Esophagus squamous epithelium (tissue), 4 donors: ENCODE data around the gene GMDS.

ENCODE experiments used
- POLR2A ChIP-seq, 4 donors: fragments of 450-650 bp; IDR thresholded peaks; one replicate each; pipeline ENCODE4 v1.6.1; 2017; ENCODE audit warnings: antibody characterized with exemption in 4 of 4, mild to moderate bottlenecking in 4 of 4, moderate library complexity in 3 of 4
- TF ChIP-seq, protein P1 (sequence below), 6 experiments: fragments of 450-650 bp in 4 of 6; fragments of 200-600 bp in 2 of 6; sonication (generic) in 2 of 6; IDR thresholded peaks; one replicate each; pipeline ENCODE4 v1.5.1; 2016 to 2019; ENCODE audit warnings: antibody characterized with exemption in 6 of 6, mild to moderate bottlenecking in 4 of 6, moderate library complexity in 4 of 6

DNA sequence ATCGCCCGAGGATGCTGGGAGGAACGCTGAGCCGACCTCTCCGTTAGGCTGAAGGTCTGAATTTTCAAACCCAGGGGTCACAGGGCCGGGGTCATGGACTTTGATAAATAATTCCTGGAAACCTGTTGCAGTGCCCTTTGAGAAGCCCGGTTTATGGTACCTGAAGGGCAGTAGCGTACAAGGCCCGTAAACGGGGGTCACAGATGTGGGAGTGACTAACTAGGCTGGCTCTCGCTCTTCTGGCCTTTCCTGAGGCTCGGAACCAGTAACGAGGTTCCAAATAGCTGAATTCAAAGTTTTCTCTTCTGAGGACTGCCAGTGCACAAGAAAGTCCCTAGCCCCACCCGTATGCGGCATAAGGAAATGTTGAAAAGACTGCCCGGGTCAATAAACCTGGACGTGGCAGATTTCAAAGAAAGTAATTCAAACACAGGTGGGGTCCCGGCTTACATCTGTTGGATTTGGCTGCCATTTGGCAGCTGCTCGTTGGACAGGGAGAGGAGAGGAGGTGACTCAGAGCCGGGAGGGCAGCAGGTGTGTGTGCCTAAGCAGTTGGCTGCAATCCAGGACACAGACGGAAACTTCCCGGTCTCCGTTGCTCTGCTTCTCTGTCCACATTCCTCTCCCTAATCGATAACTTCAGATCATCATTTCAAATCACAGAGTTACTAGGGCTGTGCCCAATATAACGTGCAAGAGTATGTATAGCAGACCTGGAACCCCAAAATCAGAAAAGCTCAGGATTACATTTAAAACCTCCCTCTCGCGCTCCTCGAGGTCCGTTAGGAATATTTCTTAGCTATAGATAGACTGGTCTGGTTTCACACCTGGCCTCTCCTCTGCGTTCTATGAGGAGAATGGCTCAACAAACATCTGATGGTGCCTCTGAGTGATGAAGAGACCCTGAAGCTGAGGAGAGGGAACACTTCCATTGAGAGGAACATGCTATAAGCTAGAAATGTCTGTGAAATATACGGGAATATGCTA is 765 bp upstream of the GMDS start:
- TF ChIP-seq, protein P1, sequence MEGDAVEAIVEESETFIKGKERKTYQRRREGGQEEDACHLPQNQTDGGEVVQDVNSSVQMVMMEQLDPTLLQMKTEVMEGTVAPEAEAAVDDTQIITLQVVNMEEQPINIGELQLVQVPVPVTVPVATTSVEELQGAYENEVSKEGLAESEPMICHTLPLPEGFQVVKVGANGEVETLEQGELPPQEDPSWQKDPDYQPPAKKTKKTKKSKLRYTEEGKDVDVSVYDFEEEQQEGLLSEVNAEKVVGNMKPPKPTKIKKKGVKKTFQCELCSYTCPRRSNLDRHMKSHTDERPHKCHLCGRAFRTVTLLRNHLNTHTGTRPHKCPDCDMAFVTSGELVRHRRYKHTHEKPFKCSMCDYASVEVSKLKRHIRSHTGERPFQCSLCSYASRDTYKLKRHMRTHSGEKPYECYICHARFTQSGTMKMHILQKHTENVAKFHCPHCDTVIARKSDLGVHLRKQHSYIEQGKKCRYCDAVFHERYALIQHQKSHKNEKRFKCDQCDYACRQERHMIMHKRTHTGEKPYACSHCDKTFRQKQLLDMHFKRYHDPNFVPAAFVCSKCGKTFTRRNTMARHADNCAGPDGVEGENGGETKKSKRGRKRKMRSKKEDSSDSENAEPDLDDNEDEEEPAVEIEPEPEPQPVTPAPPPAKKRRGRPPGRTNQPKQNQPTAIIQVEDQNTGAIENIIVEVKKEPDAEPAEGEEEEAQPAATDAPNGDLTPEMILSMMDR (IDR thresholded peaks at IDR 0.05): no peak
- TF ChIP-seq POLR2A (IDR thresholded peaks at IDR 0.05): no peak
